ENCODE results near the gene CCDC126. TPM values are rescaled to one million over a fixed set of nuclear protein-coding genes. Genes with fewer than 3 reads are reported as not detected.

The CCDC126 gene
- total RNA-seq, 4 donors from 2014 or later: 14.3 to 25.8 (median 19.8) TPM

DNA sequence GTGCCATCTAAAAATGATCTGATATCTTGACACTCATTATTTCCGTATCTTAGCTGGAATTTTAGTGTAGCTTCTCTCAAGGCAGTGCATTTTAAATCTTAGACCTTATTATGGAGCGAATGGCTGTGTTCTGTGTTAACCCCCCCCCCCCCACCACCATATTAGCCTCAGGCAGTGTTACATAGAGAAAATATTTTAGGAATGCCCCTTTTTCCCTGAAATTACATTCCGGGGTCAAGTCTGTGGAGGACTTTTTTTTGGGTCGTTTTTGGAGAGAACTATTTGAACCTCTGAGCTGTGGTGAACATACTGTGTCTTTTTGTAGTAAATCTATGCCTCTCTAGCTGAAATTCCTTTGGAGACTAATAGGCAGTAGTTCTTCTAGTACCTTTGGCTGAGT, 3.1 kb downstream of the CCDC126 start:
- Histone ChIP-seq H3K27me3 (no peaks in the 10 kb centered on the region), H3K27ac (no peak overlapping the region), H3K9me3 (no peaks in the 10 kb centered on the region), H3K4me3 (no peak overlapping the region), H3K4me1 (peaks cover 0 to 51% (median 3%) of the 10 kb centered on the region in 3 donors), H3K36me3 (no peaks in the 10 kb centered on the region)
- TF ChIP-seq POLR2AphosphoS5 (IDR thresholded peaks at IDR 0.05): no peak
- TF ChIP-seq POLR2A (IDR thresholded peaks at IDR 0.05): no peak
- TF ChIP-seq, protein P1, sequence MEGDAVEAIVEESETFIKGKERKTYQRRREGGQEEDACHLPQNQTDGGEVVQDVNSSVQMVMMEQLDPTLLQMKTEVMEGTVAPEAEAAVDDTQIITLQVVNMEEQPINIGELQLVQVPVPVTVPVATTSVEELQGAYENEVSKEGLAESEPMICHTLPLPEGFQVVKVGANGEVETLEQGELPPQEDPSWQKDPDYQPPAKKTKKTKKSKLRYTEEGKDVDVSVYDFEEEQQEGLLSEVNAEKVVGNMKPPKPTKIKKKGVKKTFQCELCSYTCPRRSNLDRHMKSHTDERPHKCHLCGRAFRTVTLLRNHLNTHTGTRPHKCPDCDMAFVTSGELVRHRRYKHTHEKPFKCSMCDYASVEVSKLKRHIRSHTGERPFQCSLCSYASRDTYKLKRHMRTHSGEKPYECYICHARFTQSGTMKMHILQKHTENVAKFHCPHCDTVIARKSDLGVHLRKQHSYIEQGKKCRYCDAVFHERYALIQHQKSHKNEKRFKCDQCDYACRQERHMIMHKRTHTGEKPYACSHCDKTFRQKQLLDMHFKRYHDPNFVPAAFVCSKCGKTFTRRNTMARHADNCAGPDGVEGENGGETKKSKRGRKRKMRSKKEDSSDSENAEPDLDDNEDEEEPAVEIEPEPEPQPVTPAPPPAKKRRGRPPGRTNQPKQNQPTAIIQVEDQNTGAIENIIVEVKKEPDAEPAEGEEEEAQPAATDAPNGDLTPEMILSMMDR (IDR thresholded peaks at IDR 0.05): no peak
- no peak for TF ChIP-seq EP300 (IDR thresholded peaks at IDR 0.05)
- no peak for ATAC-seq
- WGBS, 2 donors (ENCODE audit: low coverage in 1 of 2): 46 to 62% methylated on average over 3 to 4 of the region's 4 CpGs

DNA sequence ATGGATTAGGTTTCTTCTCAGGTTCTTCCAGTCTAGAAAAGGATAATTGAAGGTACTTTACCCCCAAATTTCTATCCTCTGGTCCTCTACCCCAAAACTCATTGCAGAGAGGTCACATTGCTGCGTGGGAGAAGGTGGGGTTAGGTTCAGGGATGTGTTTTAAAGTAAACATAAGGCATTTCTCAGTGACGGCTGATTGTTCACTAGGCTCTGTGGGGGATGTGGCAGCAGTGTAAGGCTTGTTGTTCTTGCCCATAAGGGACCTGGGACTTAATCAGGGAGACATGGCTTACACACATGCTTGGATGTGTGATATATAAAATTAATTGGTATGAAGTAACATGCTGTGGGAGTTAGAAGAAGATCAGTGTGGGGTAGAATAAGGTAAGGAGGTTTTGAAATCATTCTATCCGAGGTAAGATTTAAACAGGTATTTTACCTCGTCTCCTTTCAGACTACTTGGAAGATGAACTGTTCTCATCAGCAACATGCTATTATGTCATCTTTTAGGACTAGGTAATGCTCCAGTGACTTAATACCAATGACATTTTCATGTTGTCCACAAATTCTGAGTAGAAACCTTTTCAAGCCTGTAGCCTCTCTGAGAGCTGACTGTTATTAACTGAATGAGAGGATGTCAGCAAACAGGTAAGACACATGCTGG, 6.6 kb downstream of the CCDC126 start:
- no peak overlapping the region for H3K4me3 ChIP-seq
- H3K4me1 ChIP-seq: peaks cover 0 to 38% (median 0%) of the 10 kb centered on the region in 3 donors
- TF ChIP-seq EP300 (IDR thresholded peaks at IDR 0.05) (no peak), POLR2AphosphoS5 (IDR thresholded peaks at IDR 0.05) (no peak), POLR2A (IDR thresholded peaks at IDR 0.05) (no peak)
- TF ChIP-seq, protein P1 (IDR thresholded peaks at IDR 0.05): no peak
- WGBS, 2 donors (ENCODE audit: low coverage in 1 of 2): 75 to 78% methylated on average over 4 of the region's 4 CpGs
- ATAC-seq: no peak
- no peak overlapping the region for H3K27ac ChIP-seq
- H3K36me3 ChIP-seq: no peaks in the 10 kb centered on the region
- no peaks in the 10 kb centered on the region for H3K9me3 ChIP-seq
- H3K27me3 ChIP-seq: no peaks in the 10 kb centered on the region

DNA sequence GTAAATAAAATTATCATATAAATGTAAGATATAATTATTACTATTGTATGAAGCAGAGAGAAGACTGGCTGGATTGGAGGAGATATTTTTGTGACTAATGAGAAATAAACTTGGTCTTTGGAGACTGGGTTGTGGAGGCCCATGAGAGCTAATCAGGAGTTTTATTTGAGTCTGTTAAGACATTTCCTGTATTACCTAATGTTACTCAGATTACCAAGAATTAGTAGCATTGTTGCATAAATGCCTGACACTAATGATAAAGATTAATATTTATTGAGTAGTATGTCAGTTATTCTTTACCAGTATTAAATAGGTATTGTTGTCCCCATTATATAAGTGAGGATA, 7.1 kb downstream of the CCDC126 start:
- TF ChIP-seq, protein P1 (IDR thresholded peaks at IDR 0.05): no peak
- TF ChIP-seq EP300 (IDR thresholded peaks at IDR 0.05) (no peak), POLR2AphosphoS5 (IDR thresholded peaks at IDR 0.05) (no peak)
- ATAC-seq: no peak
- Histone ChIP-seq H3K4me3 (no peak overlapping the region), H3K4me1 (peaks cover 0 to 33% (median 0%) of the 10 kb centered on the region in 3 donors), H3K9me3 (no peaks in the 10 kb centered on the region), H3K36me3 (no peaks in the 10 kb centered on the region), H3K27ac (no peak overlapping the region), H3K27me3 (no peaks in the 10 kb centered on the region)

DNA sequence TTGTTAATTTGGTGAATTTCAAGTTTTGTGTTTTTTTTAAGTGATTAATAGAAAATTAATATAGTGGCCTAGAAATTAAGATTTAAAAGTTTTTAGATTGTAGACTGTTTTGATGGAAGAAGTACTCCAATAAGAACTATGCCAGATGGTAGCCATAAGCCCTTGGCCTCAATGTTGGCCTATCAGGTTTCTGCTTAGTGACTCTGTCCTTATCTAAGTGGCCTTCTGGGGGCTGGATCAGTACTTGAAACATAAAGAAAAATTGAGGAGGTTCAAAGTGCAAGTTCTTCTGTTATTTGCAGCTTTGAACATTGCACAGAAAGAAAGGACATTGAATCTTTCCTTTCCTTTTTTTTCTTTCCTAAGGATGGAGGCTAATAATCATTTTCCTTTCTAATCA, 9.9 kb downstream of the CCDC126 start:
- Histone ChIP-seq H3K27me3 (no peaks in the 10 kb centered on the region), H3K4me1 (peaks cover 0 to 4% (median 0%) of the 10 kb centered on the region in 3 donors), H3K27ac (no peak overlapping the region), H3K36me3 (peaks cover 0 to 10% of the 10 kb centered on the region in 2 donors), H3K4me3 (no peak overlapping the region), H3K9me3 (no peaks in the 10 kb centered on the region)
- ATAC-seq: no peak
- no peak for TF ChIP-seq POLR2AphosphoS5 (IDR thresholded peaks at IDR 0.05)
- no peak for TF ChIP-seq EP300 (IDR thresholded peaks at IDR 0.05)
- TF ChIP-seq POLR2A (IDR thresholded peaks at IDR 0.05): no peak

DNA sequence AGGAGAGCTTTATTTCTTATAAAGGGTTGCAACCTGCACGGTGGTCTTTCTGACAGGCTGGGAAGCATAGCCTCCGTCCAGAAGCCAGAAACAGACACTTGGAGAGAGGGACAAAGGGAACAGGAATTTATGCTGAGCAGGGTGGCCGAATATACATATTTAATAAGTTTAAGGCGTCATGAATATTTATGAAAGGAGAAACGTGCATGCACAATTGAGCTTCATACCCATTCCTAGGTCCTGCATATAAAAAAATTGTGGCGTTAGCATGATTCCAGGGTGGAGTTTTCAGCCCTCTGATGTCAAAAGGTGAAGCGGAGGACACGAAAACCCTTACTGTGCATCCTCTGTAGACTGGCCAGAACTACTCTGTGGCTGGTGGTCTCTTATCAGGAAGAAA, 10.7 kb downstream of the CCDC126 start:
- no peaks in the 10 kb centered on the region for H3K4me1 ChIP-seq
- no peaks in the 10 kb centered on the region for H3K9me3 ChIP-seq
- TF ChIP-seq POLR2AphosphoS5 (IDR thresholded peaks at IDR 0.05): no peak
- TF ChIP-seq, protein P1 (IDR thresholded peaks at IDR 0.05): no peak
- no peak for TF ChIP-seq POLR2A (IDR thresholded peaks at IDR 0.05)
- TF ChIP-seq EP300 (IDR thresholded peaks at IDR 0.05): no peak
- WGBS, 2 donors (ENCODE audit: low coverage in 1 of 2): 89 to 96% methylated on average over 5 to 8 of the region's 8 CpGs
- H3K36me3 ChIP-seq: peaks cover 0 to 15% of the 10 kb centered on the region in 2 donors
- no peak overlapping the region for H3K27ac ChIP-seq
- no peak for ATAC-seq
- H3K27me3 ChIP-seq: no peaks in the 10 kb centered on the region
- no peak overlapping the region for H3K4me3 ChIP-seq
